ENCODE measurements around the gene RHBDL1.

RHBDL1 gene

DNA sequence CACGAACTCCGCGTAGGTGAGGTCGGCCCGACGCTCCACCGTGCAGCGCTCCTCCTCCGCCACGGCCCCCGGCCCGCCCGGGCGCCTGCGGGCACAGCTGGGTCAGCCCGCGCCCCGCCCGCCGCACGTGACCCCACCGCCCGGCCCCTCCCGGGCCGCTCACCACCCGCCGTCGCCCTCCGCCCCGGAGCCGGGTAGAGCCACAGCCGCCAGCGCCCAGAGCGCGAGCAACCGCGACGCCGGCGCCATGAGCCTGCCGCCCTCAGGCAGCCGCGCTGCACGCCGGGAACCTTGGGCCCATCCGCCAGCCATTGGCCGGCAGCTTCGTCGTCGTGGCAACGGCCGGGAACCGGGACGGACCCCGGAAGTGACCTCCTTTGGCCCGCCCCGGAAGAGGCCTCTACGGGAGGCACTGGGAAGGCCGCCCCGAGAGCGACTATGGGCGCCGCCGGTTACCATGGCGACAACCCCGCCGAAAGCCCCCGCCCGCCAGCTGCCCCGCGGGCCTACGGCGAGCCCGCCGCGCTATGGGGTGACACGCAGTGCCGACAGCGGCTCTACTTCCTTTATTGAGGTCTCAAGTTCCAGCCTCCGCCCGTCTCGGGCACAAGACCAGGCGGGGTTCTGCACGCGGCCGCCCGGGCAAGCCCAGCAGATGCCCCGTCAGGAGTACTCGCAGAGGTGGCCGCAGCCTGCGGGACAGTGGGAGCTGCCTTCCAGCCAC, 8.8 kb downstream of the RHBDL1 start, which contains the start of gene JMJD8 (continued):
- TF ChIP-seq CTCF (tag by site-specific recombination; IDR thresholded peaks at IDR 0.05) (no peak), SCRT1 (tag by site-specific recombination; IDR thresholded peaks at IDR 0.05; ENCODE audit: borderline replicate concordance) (no peak), ZNF157 (tag by site-specific recombination; IDR thresholded peaks at IDR 0.05) (no peak), KLF1 (tag by site-specific recombination; IDR thresholded peaks at IDR 0.05) (peak; percentile 86), ZNF341 (tag by site-specific recombination; IDR thresholded peaks at IDR 0.05; ENCODE audit: low read depth) (no peak; the same call in 1 of the 2 replicates), ZNF426 (tag by site-specific recombination; IDR thresholded peaks at IDR 0.05) (no peak), ZNF76 (tag by site-specific recombination; IDR thresholded peaks at IDR 0.05; ENCODE audit: borderline replicate concordance, low read depth) (peak; percentile 94), ZFP37 (tag by site-specific recombination; IDR thresholded peaks at IDR 0.05) (no peak), KLF7 (tag by site-specific recombination; IDR thresholded peaks at IDR 0.05; ENCODE audit: borderline replicate concordance) (peak; percentile 70), ZBTB8A (tag by site-specific recombination; IDR thresholded peaks at IDR 0.05) (peak; percentile 96), ZNF785 (tag by site-specific recombination; IDR thresholded peaks at IDR 0.05) (no peak), ZNF677 (tag by site-specific recombination; IDR thresholded peaks at IDR 0.05) (0 out of 2 replicates have a peak, but pooled peaks have one; percentile 43), ZNF274 (IDR thresholded peaks at IDR 0.05; ENCODE audit: low read length) (no peak), ZNF274 (tag by site-specific recombination; IDR thresholded peaks at IDR 0.05; ENCODE audit: borderline replicate concordance) (no peak), PATZ1 (tag by site-specific recombination; IDR thresholded peaks at IDR 0.05) (peak; percentile 81), ZNF311 (tag by site-specific recombination; IDR thresholded peaks at IDR 0.05; ENCODE audit: borderline replicate concordance) (no peak), ZBTB48 (tag by site-specific recombination; IDR thresholded peaks at IDR 0.05) (0 out of 2 replicates have a peak, but pooled peaks have one; percentile 3), ZNF239 (tag by site-specific recombination; IDR thresholded peaks at IDR 0.05) (no peak), ZFP3 (tag by site-specific recombination; IDR thresholded peaks at IDR 0.05; ENCODE audit: low read depth) (no peak), ZNF248 (tag by site-specific recombination; IDR thresholded peaks at IDR 0.05) (no peak), ZNF549 (tag by site-specific recombination; IDR thresholded peaks at IDR 0.05) (no peak), ZNF391 (tag by site-specific recombination; IDR thresholded peaks at IDR 0.05; ENCODE audit: borderline replicate concordance, low read depth) (no peak), ZNF10 (tag by site-specific recombination; IDR thresholded peaks at IDR 0.05) (no peak), TRIM28 (IDR thresholded peaks at IDR 0.05; ENCODE audit: borderline replicate concordance, low read length) (no peak), ZNF501 (tag by site-specific recombination; IDR thresholded peaks at IDR 0.05) (no peak), SP3 (tag by site-specific recombination; IDR thresholded peaks at IDR 0.05) (peak; percentile 89), ZNF777 (tag by site-specific recombination; IDR thresholded peaks at IDR 0.05; ENCODE audit: borderline replicate concordance) (no peak), KLF8 (tag by site-specific recombination; IDR thresholded peaks at IDR 0.05) (peak; percentile 26; the same call in 1 of the 2 replicates), SETDB1 (IDR thresholded peaks at IDR 0.05; ENCODE audit: insufficient read length, low read length) (no peak), HOXA7 (CRISPR knock-in tag; IDR thresholded peaks at IDR 0.05; ENCODE audit: borderline replicate concordance) (no peak)
- TF ChIP-seq, protein P1, sequence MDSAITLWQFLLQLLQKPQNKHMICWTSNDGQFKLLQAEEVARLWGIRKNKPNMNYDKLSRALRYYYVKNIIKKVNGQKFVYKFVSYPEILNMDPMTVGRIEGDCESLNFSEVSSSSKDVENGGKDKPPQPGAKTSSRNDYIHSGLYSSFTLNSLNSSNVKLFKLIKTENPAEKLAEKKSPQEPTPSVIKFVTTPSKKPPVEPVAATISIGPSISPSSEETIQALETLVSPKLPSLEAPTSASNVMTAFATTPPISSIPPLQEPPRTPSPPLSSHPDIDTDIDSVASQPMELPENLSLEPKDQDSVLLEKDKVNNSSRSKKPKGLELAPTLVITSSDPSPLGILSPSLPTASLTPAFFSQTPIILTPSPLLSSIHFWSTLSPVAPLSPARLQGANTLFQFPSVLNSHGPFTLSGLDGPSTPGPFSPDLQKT (IDR thresholded peaks at IDR 0.05; ENCODE audit: borderline replicate concordance, low read depth, low read length) = no peak
- TF ChIP-seq, protein P2, sequence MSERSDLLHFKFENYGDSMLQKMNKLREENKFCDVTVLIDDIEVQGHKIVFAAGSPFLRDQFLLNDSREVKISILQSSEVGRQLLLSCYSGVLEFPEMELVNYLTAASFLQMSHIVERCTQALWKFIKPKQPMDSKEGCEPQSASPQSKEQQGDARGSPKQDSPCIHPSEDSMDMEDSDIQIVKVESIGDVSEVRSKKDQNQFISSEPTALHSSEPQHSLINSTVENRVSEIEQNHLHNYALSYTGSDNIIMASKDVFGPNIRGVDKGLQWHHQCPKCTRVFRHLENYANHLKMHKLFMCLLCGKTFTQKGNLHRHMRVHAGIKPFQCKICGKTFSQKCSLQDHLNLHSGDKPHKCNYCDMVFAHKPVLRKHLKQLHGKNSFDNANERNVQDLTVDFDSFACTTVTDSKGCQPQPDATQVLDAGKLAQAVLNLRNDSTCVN (tag by site-specific recombination; optimal IDR thresholded peaks at IDR 0.05) = no peak
- TF ChIP-seq, protein P3, sequence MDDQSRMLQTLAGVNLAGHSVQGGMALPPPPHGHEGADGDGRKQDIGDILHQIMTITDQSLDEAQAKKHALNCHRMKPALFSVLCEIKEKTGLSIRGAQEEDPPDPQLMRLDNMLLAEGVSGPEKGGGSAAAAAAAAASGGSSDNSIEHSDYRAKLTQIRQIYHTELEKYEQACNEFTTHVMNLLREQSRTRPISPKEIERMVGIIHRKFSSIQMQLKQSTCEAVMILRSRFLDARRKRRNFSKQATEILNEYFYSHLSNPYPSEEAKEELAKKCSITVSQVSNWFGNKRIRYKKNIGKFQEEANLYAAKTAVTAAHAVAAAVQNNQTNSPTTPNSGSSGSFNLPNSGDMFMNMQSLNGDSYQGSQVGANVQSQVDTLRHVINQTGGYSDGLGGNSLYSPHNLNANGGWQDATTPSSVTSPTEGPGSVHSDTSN (CRISPR knock-in tag; IDR thresholded peaks at IDR 0.05) = 0 out of 2 replicates have a peak, but pooled peaks have one; percentile 12
